Measurements from ENCODE around the gene CADPS2. TPM values are rescaled to one million over a fixed set of nuclear protein-coding genes. Genes with fewer than 3 reads are reported as not detected.
"Not testable (repeated sequence)": the region's sequence is repeated elsewhere in the genome, so short reads cannot be mapped to it uniquely, and the experiment has no call there.

The CADPS2 gene
- total RNA-seq, 4 donors from 2014 or later = 2.2 to 9.2 (median 5.7) TPM

- TF ChIP-seq CTCF (IDR thresholded peaks at IDR 0.05) = no peak
- no peak for TF ChIP-seq POLR2A (IDR thresholded peaks at IDR 0.05)
- H3K4me1 ChIP-seq = no peaks in the 10 kb centered on the region
- no peaks in the 10 kb centered on the region for H3K9me3 ChIP-seq
- no peaks in the 10 kb centered on the region for H3K36me3 ChIP-seq
- 11 to 21% methylated on average over 1 to 2 of the region's 2 CpGs for WGBS, 2 donors
- no peak for DNase-seq
- H3K27me3 ChIP-seq = no peaks in the 10 kb centered on the region
- H3K4me3 ChIP-seq = no peak overlapping the region
- intact Hi-C loops (cut with DNase I) = no loop called here
- no peak overlapping the region for H3K27ac ChIP-seq
Observed at GRCh38 chr7:122637784-122638183, 248.5 kb downstream of the CADPS2 start.

GRCh38 chr7:122635481-122635880 is 250.8 kb downstream of the CADPS2 start:
- H3K27me3 ChIP-seq; H3K4me3 ChIP-seq; H3K36me3 ChIP-seq; H3K4me1 ChIP-seq; H3K27ac ChIP-seq; DNase-seq; intact Hi-C loops (cut with DNase I); H3K9me3 ChIP-seq: not testable (repeated sequence)
- WGBS, 2 donors = 85 to 100% methylated on average over 1 to 2 of the region's 2 CpGs

GRCh38 chr7:122633472-122633871 is 252.8 kb downstream of the CADPS2 start:
- WGBS, 2 donors = 53 to 74% methylated on average over 3 of the region's 3 CpGs
- no peaks in the 10 kb centered on the region for H3K27me3 ChIP-seq
- H3K36me3 ChIP-seq = no peaks in the 10 kb centered on the region
- no peak for DNase-seq
- H3K4me1 ChIP-seq = no peaks in the 10 kb centered on the region
- no peak overlapping the region for H3K27ac ChIP-seq
- no peak for TF ChIP-seq POLR2A (IDR thresholded peaks at IDR 0.05)
- TF ChIP-seq CTCF (IDR thresholded peaks at IDR 0.05) = no peak
- no peak overlapping the region for H3K4me3 ChIP-seq
- intact Hi-C loops (cut with DNase I) = no loop called here
- no peaks in the 10 kb centered on the region for H3K9me3 ChIP-seq

- Histone ChIP-seq H3K4me1 (no peaks in the 10 kb centered on the region), H3K36me3 (no peaks in the 10 kb centered on the region), H3K4me3 (no peak overlapping the region), H3K9me3 (no peaks in the 10 kb centered on the region), H3K27me3 (no peaks in the 10 kb centered on the region), H3K27ac (no peak overlapping the region)
- no peak for TF ChIP-seq CTCF (IDR thresholded peaks at IDR 0.05)
- TF ChIP-seq POLR2A (IDR thresholded peaks at IDR 0.05) = no peak
- intact Hi-C loops (cut with DNase I) = no loop called here
- DNase-seq = no peak
Observed at GRCh38 chr7:122632238-122632637, 254.0 kb downstream of the CADPS2 start.

GRCh38 chr7:122629412-122629953 is 256.8 kb downstream of the CADPS2 start:
- H3K36me3 ChIP-seq = no peaks in the 10 kb centered on the region
- no peak for TF ChIP-seq POLR2A (IDR thresholded peaks at IDR 0.05)
- TF ChIP-seq CTCF (IDR thresholded peaks at IDR 0.05) = no peak
- no peaks in the 10 kb centered on the region for H3K4me1 ChIP-seq
- no peak overlapping the region for H3K4me3 ChIP-seq
- no peak for DNase-seq
- intact Hi-C loops (cut with DNase I) = no loop called here
- H3K27me3 ChIP-seq = no peaks in the 10 kb centered on the region
- H3K9me3 ChIP-seq = no peaks in the 10 kb centered on the region
- H3K27ac ChIP-seq = no peak overlapping the region
